H1 (cell line): Measurements from ENCODE around the gene KCNC1.

Experiments used
- CEBPB ChIP-seq: IDR thresholded peaks from 2 replicates; pipeline ENCODE4 v1.6.1; 2012; ENCODE audit warnings: low read depth, low read length
- CREB1 ChIP-seq: IDR thresholded peaks from 2 replicates; pipeline ENCODE4 v1.6.1; 2012; ENCODE audit warnings: inconsistent platforms
- CTCF ChIP-seq, 3 experiments: IDR thresholded peaks; 1 replicate in 2 of 3; 2 replicates in 1 of 3; pipeline versions ENCODE4 v1.5.1 to v1.6.1; 2011; ENCODE audit warnings: low read length in 3 of 3, mild to moderate bottlenecking in 3 of 3, inconsistent platforms in 2 of 3, low read depth in 1 of 3, moderate library complexity in 1 of 3; ENCODE audit not compliant: insufficient read depth in 1 of 3; ENCODE audit errors: control extremely low read depth in 1 of 3
- KDM5A ChIP-seq: fragments of 200-600 bp; IDR thresholded peaks from 2 replicates; pipeline ENCODE4 v1.7.1; 2012; ENCODE audit warnings: mild to moderate bottlenecking, low read length, inconsistent platforms, mixed read lengths
- POLR2A ChIP-seq, 2 experiments: IDR thresholded peaks; 1 replicate in 1 of 2; 2 replicates in 1 of 2; pipeline ENCODE4 v1.6.1; 2011; ENCODE audit warnings: low read depth in 2 of 2, low read length in 2 of 2, mild to moderate bottlenecking in 2 of 2; ENCODE audit errors: control extremely low read depth in 1 of 2
- TF ChIP-seq, protein P1 (sequence below): IDR thresholded peaks from 2 replicates; pipeline ENCODE4 v1.6.1; 2012; ENCODE audit warnings: inconsistent platforms
- TF ChIP-seq, protein P2 (sequence below): IDR thresholded peaks from 2 replicates; pipeline ENCODE4 v1.6.1; 2011; ENCODE audit warnings: low read length, improper control_type of control experiment

- no peak for TF ChIP-seq KDM5A
- no peak for TF ChIP-seq POLR2A (IDR thresholded peaks at IDR 0.05; ENCODE audit: control extremely low read depth in 1 of 2, low read depth in 2 of 2, low read length in 2 of 2)
- TF ChIP-seq CEBPB, result no peak
- no peak for TF ChIP-seq CTCF (IDR thresholded peaks at IDR 0.05; ENCODE audit: control extremely low read depth in 1 of 3, insufficient read depth in 1 of 3, low read depth in 1 of 3, low read length in 3 of 3)
- TF ChIP-seq, protein P1, sequence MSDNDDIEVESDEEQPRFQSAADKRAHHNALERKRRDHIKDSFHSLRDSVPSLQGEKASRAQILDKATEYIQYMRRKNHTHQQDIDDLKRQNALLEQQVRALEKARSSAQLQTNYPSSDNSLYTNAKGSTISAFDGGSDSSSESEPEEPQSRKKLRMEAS, result no peak
- TF ChIP-seq CREB1, result no peak
- TF ChIP-seq, protein P2, sequence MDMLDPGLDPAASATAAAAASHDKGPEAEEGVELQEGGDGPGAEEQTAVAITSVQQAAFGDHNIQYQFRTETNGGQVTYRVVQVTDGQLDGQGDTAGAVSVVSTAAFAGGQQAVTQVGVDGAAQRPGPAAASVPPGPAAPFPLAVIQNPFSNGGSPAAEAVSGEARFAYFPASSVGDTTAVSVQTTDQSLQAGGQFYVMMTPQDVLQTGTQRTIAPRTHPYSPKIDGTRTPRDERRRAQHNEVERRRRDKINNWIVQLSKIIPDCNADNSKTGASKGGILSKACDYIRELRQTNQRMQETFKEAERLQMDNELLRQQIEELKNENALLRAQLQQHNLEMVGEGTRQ, result no peak
These were observed 87.2 kb downstream of the KCNC1 start for GRCh38 chr11:17821648-17822400.
